Hepatocyte (in vitro differentiated cells): ENCODE measurements around the gene ELAVL2. TPM values are rescaled to one million over a fixed set of nuclear protein-coding genes. Genes with fewer than 3 reads are reported as not detected.

ENCODE experiments used
- DNase-seq: peaks from one replicate; pipeline ENCODE4 v3.0.0-alpha.2; 2016; ENCODE audit warnings: low spot score
- H2AFZ ChIP-seq: fragments of 200-600 bp; sonication (generic); 2 replicates; pipeline ENCODE4 v1.6.0; 2016; ENCODE audit warnings: antibody characterized with exemption, mild to moderate bottlenecking
- H3K27ac ChIP-seq: fragments of 200-600 bp; sonication (generic); 2 replicates; pipeline ENCODE4 v1.5.1; 2016; ENCODE audit warnings: mild to moderate bottlenecking
- H3K27me3 ChIP-seq: fragments of 200-600 bp; sonication (generic); 2 replicates; pipeline ENCODE4 v1.6.1; 2016
- H3K36me3 ChIP-seq: fragments of 200-600 bp; sonication (generic); replicated peaks from 2 replicates; pipeline ENCODE4 v1.5.1; 2016; ENCODE audit warnings: low read depth; ENCODE audit not compliant: insufficient read depth
- H3K4me1 ChIP-seq: fragments of 200-600 bp; sonication (generic); 2 replicates; pipeline ENCODE4 v1.5.1; 2016; ENCODE audit warnings: mild to moderate bottlenecking, moderate library complexity; ENCODE audit not compliant: insufficient read depth
- H3K4me2 ChIP-seq: fragments of 200-600 bp; sonication (generic); 2 replicates; pipeline ENCODE4 v1.6.0; 2016
- H3K4me3 ChIP-seq: fragments of 200-600 bp; sonication (generic); 2 replicates; pipeline ENCODE4 v1.5.1; 2016; ENCODE audit warnings: mild to moderate bottlenecking
- H3K79me2 ChIP-seq: fragments of 200-600 bp; sonication (generic); 2 replicates; pipeline ENCODE4 v1.6.0; 2017; ENCODE audit warnings: mild to moderate bottlenecking
- H3K9me2 ChIP-seq: fragments of 200-600 bp; sonication (generic); replicated peaks from 2 replicates; pipeline ENCODE4 v1.6.0; 2017; ENCODE audit warnings: mild to moderate bottlenecking; ENCODE audit not compliant: insufficient read depth
- H3K9me3 ChIP-seq: fragments of 200-600 bp; sonication (generic); 2 replicates; pipeline ENCODE4 v1.5.1; 2016; ENCODE audit warnings: low read depth, mild to moderate bottlenecking
- H4K20me1 ChIP-seq: fragments of 200-600 bp; sonication (generic); 2 replicates; pipeline ENCODE4 v1.6.0; 2016; ENCODE audit warnings: mild to moderate bottlenecking; ENCODE audit not compliant: insufficient read depth, poor library complexity, severe bottlenecking
- CTCF ChIP-seq: fragments of 200-600 bp; sonication (generic); IDR thresholded peaks from 2 replicates; pipeline ENCODE4 v1.5.1; 2016; ENCODE audit warnings: antibody characterized with exemption, mild to moderate bottlenecking; ENCODE audit not compliant: poor library complexity
- EZH2 ChIP-seq: fragments of 200-600 bp; sonication (generic); IDR thresholded peaks from 2 replicates; pipeline ENCODE4 v1.6.1; 2016; ENCODE audit warnings: antibody characterized with exemption, mild to moderate bottlenecking, borderline replicate concordance
- EZH2phosphoT487 ChIP-seq: fragments of 200-600 bp; sonication (generic); IDR thresholded peaks from one replicate; pipeline ENCODE4 v1.6.1; 2018; ENCODE audit warnings: antibody characterized with exemption, mild to moderate bottlenecking, low read depth, moderate library complexity; ENCODE audit not compliant: unreplicated experiment, severe bottlenecking
- WGBS: methylation state at CpG from one replicate; pipeline ENCODE4 v1.1.6; 2016; ENCODE audit warnings: low lambda C conversion rate; ENCODE audit errors: missing lambda C conversion rate; 5-methylcytosine and 5-hydroxymethylcytosine counted together
- polyA plus RNA-seq: library from polyadenylated mRNA; unstranded; fragments of >200 nt; fragmentation: Nextera tagmentation; extraction: Ambion mirVana; gene quantifications from 2 replicates; pipeline ENCODE4 v1.2.1, GENCODE V29; 2016
- total RNA-seq: library from RNA; depleted of rRNA; stranded (reverse); fragments of >200 nt; gene quantifications from 2 replicates; pipeline ENCODE4 v1.2.3, GENCODE V29; 2014

The ELAVL2 gene
- total and polyA plus RNA-seq, 2 experiments from 2014 or later, result 0.93 TPM; not detected in 1

GRCh38 chr9:23829580-23830475 is 3.8 kb upstream of the ELAVL2 start:
- 3% methylated on average over 22 of the region's 22 CpGs for WGBS
- Histone ChIP-seq H2AFZ (no peak overlapping the region), H3K79me2 (no peaks in the 10 kb centered on the region), H4K20me1 (no peaks in the 10 kb centered on the region), H3K36me3 (no peaks in the 10 kb centered on the region), H3K4me3 (no peak overlapping the region), H3K4me2 (peak overlapping the region; percentile 64), H3K9me2 (no peaks in the 10 kb centered on the region), H3K9me3 (no peaks in the 10 kb centered on the region), H3K4me1 (peaks cover 10% of the 10 kb centered on the region), H3K27me3 (peaks cover 71% of the 10 kb centered on the region), H3K27ac (no peak overlapping the region)
- TF ChIP-seq CTCF, result no peak
- peak; percentile 27 for TF ChIP-seq EZH2phosphoT487
- no peak for TF ChIP-seq EZH2
- DNase-seq, result peak; percentile 76

- no peaks in the 10 kb centered on the region for H3K9me3 ChIP-seq
- H3K27me3 ChIP-seq, result peaks cover 81% of the 10 kb centered on the region
- no peak for TF ChIP-seq EZH2phosphoT487
- H3K79me2 ChIP-seq, result no peaks in the 10 kb centered on the region
- peaks cover 22% of the 10 kb centered on the region for H3K4me1 ChIP-seq
- WGBS, result 3% methylated on average over 12 of the region's 12 CpGs
- peak overlapping the region; percentile 66 for H2AFZ ChIP-seq
- no peak overlapping the region for H3K27ac ChIP-seq
- H3K36me3 ChIP-seq, result no peaks in the 10 kb centered on the region
- no peaks in the 10 kb centered on the region for H3K9me2 ChIP-seq
- peak overlapping the region; percentile 76 for H3K4me2 ChIP-seq
- H4K20me1 ChIP-seq, result no peaks in the 10 kb centered on the region
- H3K4me3 ChIP-seq, result peak overlapping the region; percentile 53
- DNase-seq, result no peak
Observed at GRCh38 chr9:23825700-23826099, 340 bp downstream of the ELAVL2 start.

- WGBS, result 2% methylated on average over 25 of the region's 25 CpGs
- TF ChIP-seq CTCF (no peak), EZH2phosphoT487 (no peak), EZH2 (no peak)
- Histone ChIP-seq H3K36me3 (no peaks in the 10 kb centered on the region), H3K27me3 (peaks cover 81% of the 10 kb centered on the region), H3K27ac (no peak overlapping the region), H3K79me2 (no peaks in the 10 kb centered on the region), H3K9me3 (no peaks in the 10 kb centered on the region), H2AFZ (no peak overlapping the region), H3K4me1 (peaks cover 20% of the 10 kb centered on the region), H3K4me3 (peak overlapping the region; percentile 53), H4K20me1 (no peaks in the 10 kb centered on the region), H3K9me2 (no peaks in the 10 kb centered on the region), H3K4me2 (peak overlapping the region; percentile 76)
- DNase-seq, result peak; percentile 67
Observed at GRCh38 chr9:23824830-23825591, 1.0 kb downstream of the ELAVL2 start.
